NCI-H82 (cell line): ENCODE data around the gene KLF7.

ENCODE experiments used
- DNase-seq: peaks from one replicate; lab custom pipeline; 2025; lab: John Stamatoyannopoulos, UW

The KLF7 gene

DNA sequence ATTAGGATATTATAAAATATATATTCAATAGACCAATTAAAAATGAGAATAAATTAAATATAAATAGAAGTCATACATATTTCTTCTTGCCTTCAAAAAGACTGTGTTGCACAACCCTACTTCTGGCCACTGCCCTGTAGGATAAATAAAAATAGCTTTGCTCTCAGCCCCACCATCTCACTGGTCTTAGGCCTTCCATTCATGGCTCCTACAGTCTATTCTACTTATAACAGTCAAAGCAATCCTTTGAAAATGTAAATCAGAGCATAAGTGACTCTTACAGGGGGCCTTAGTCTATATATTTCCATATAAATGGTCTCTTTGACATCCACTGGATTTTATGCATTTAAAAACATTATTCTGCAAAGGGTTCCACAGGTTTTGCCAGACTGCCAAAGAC is 72.9 kb downstream of the KLF7 start:
- DNase-seq: no peak

DNA sequence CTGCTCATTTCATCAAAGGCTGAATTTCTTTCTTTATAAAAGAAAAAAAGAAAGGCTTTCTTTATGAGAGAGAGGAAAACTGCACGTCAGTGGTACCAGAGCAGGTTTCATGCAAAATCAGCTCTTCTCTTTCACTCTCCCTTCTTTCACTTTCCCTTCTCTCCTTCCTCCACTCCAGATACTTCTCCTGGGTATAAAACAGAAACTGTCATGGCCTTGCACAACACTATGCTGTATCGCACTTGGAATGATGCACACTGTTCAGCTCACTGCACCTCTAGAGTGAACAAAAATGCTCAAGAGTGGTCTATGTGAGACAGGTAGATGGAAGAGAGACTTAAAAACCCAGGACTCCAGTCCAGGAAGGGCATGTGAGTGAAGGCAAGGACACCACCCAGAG is 73.8 kb downstream of the KLF7 start:
- DNase-seq: no peak

DNA sequence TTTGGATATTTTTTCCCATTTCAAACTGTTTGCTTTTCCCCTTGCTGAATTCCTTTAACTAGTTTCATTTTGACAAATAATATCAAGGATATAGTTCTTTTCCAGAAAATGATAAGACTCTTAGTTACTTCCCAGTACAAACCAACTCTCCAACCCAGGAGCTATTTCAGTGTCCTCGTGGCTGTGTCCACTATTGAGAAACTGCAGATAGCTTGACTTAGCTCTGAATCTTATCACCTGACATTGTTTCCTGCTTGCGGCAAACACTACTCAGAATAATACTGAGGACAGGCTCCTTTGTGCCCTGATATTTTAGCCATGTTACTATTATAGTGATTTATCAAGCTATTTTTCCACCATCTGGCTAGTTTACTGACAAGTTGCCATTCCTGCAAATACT is 74.6 kb downstream of the KLF7 start:
- DNase-seq: no peak

DNA sequence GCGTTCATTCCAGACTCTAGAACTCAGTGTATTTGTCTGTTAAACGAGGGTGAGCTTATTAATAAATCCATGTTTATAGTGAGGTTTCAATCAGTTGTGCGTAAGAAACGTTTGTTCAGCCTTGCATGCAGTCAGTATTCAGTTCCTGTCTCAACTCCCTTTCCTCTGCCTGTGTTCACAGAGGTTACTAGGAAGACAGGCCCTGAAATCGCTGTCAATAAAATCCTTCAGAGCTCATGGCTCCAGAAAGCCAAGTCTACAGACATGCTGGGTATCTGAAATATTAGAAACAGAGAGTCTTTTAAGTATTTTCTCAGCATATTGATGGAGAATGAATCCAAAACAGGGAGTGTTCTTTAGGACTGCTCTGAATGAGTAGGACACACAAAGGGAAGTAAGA is 75.4 kb downstream of the KLF7 start:
- DNase-seq: no peak

DNA sequence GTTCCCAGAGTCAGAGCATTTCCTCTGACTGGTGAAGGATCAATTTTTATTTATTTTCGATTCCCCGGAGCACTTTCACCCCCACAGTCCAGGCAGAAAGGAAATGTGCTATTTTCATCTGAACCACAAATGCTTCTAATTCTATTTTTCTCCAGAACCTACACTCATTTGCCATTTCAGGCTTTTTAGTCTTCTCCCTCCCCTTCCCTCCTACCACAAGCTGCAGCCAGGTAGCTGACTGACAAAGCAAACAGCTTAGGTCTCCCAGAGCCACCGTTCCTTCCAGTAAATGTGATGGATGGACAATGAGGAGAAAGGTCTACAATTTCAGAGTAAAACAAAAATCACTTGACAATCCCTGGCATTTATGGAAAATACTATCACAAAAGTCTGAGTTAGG is 76.9 kb downstream of the KLF7 start:
- DNase-seq: no peak

DNA sequence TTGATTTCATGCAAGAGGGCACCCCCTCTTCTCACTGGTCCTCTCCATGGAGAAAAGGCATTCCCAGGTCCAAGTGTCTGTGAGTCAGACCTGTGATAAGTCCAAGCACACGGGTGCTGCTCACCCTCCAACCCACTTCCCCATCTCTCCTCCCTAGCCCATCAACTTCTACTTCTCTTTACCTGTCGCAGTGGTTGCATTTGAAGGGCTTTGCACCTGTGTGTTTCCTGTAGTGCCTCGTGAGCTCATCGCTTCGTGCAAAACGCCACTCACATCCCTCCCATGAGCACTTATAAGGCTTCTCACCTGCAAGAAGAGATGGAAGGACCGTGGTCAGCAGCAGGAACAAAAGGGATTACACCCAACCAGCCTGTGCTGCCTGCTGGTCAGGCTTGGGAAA is 77.5 kb downstream of the KLF7 start:
- peak; percentile 36 for DNase-seq

DNA sequence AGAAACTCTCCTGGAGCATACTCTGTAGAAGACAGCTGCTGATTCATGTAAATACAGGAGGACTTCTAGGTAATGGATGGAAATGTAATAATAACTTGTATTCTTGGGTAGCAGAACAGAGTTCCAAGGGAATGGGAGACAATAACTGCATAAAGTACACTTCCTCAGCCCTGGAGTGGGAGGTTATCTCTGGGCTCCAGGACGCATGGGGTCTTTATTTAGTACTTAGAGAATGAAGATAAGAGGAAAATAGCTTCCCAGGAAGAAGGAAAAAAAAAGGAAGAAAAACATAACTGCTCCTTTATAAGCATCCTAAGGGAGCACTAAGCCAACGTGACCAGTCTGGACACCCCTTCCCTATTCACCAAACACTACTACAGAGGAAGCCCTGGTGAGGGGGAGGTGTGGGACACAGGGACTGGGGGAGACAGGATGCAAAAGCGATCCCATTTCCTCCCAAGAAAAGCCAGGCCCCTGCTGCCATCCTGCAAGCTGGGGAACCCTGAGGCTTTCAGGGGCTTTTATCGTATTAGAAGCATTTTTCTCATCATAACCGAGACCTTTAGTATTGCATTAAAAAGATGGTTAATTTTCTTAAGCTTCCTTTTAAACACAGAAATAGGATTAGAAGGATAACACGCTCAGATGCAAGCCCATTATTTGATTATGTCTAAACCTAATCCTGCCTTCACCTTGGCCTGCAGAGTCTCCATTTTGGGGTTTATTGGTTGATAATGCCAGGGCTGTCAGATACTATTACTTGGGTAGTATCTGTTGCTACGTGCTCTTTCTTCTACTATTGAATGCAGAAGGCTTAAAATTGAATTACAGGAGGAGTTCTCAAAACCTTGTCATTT is 78.5 kb downstream of the KLF7 start:
- DNase-seq: peak; percentile 98

DNA sequence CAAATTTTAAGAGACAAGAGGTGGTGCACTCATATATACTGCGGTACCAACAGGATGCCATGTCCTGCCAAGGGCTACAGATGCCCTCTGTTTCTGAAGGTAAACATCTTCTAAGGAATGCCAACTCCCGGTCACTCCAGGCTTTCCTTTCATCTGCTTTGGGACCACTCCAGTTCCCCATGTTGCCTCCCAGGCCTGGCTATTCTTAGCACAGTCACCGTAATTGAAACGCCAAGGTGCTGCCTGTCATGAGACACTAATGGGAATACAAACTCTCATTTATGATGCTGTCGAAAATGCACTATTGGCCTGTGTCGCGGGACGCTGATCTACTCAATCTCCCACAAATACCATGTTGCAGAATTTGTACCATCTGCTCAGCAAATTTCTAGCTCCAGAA is 79.6 kb downstream of the KLF7 start:
- DNase-seq: no peak

DNA sequence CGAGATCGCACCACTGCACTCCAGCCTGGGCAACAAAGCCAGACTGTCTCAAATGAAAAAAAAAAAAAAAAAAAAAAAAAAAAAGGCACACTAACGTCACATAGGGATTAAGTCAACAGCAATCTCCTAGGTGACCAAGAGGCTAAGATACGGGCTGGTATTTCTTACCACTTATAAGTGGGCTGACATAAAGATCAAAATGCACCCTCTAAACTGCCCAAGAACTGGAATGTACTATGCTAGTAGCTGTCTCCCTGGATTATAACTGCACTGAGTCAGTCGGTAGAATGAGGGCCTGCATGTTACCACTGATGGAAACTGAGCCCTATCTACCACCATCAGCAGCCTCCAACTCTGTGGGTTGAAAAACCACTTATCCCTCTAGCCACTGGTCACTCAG is 80.6 kb downstream of the KLF7 start:
- DNase-seq: no peak

DNA sequence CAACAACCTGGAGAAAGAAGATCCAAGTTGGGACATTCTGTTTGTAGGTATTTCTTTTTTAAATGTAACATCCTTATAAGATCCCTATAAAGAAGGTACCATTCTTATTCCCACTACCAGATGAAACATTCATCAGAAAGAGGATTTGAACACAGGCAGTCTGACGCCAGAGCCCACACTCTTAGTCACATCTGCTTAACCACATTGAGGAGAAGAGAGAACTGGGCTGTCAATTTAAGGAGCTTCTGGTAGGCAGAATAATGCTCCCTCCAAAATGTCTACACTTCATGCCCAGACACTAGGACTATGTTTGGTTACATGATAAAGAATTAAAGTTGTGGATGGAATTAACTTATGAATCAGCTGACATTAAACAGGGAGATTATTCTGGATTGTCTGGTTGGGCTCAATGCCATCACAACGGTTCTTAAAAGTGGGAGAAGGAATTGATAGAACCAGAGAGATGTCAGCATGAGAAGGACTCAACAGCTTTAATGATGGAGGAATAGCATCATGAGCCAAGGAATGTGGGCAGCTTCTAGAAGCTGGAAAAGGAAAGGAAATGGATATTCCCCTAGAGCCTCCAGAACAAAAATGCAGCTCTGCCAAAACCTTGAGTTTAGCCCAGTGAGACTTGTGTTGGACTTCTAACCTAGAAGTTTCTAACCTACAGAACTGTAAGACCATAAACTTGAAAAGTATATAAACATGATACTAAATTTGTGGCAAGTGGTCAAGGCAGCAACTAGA is 82.2 kb downstream of the KLF7 start:
- peak; percentile 14 for DNase-seq

DNA sequence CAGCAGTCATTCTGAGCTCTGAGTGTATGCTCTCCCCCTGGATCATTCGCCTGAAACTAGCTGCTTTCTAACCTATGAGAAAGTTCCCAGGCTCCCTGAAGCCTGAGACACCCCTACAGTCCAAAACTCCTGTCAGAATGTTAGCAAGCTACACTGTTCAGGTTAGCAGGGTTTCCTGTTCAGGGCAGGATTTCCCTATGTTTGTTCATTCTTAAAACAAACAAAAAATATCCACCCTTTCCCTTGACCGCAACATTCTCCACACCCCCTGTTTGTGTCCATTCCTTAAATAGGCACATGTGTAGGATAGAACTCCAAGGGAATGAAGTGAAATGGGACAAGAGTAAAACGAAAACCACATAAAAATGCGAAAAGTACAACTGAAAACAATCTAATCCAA is 83.1 kb downstream of the KLF7 start:
- no peak for DNase-seq

DNA sequence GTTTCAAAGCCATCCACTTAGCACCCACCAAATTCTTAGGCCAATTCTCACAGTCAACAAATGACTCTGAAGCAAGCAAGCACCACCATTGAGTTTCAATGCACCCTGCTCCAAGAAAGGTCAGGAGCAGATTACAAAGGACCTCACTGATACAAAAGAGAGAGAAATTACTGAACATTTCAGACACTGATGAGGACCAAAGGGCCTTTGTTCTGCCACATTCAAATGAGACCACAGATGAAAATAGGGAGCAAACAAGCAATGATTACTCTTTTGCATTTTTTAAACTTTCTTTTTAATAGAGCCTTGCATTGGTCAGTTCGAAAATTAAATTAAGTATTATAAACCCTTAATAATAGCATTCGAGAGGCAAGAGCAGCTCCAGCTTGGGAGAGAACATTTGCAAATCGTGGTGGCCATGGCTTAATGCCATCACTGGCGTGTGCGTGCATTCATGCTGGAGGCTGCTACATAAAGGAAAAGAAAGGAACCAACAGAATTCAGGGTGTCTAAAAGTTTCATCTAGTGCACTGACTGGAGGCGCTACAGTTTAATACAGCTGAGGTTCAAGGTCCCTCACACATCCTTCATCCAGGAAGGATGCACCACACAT is 87.5 kb downstream of the KLF7 start:
- no peak for DNase-seq

DNA sequence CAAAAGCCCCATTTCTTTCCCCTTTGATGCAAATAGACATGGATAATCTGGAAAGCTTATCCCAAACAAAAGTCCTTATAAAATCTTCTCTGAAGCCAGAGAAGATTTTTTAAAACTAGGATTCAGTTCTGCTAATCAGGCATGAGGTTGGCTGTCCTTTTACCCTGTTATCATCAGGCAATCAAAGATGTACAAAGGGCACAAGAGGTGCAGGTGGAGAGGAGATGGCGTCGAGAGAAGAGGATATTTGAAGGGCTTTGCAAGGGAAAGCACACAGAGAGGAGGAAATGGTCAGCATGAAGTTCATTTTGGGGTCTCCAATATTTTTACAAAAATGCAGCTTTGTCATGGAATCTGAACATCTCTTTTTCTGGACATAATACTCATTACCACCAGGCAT is 88.5 kb downstream of the KLF7 start:
- no peak for DNase-seq

DNA sequence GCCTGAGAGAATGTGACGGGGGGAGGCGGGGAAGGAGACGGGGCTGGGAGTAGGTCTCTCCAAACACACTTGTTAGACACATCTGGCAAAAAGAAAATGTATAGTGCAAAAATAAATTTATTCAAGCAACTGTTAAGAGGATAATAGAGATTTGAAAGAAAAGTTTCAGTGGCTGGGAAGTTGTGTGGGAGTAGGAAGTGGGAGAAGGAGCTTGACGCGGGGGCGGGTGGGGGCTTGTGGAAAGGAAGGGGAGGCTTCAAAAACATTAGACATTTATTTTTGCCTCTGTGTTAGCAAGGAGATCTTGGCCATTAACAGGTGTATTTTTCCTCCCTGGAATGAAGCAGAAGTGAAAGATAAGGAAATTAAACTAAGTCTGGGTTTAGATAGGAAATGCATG is 90.3 kb downstream of the KLF7 start:
- no peak for DNase-seq

DNA sequence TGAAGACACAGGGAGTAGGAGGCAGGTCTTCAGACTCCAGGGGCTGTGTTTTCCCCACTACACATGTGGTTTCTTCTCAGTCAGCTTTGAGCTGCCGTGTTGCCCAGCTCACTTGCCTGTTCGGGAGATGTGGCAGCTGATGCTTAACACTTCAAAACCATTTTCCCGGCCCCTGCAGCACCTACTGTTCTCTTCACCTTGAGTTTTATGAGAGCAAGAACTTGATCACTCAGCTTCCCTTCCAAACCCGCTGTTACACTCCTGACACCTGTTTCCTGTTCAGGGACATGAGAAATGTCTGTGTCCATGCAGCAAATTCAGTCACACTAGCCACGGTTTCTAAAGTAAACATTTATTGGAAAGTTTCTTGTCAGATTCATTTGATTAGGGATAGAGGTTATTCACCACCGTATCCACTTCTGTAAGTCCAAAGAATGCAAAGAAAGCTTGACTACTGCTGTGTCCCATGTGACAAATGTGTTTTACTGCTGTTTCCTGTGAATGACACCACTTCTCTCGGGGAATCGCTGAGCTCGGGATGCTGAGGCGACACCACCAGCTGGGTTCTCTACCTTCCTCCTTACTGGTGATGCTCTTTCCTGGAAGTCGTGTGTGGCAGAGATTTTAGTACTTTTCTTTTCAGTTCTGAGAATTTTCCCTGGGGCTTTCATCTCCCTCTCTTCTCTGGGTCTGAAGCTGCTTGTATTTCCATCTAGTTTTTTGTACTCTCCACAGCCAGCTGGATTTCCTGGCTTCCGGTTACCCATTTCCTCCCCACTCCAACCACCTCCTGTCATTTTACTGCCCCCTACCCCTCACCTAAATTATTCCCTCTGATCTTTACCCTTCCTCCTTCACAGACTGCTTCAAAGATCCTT is 91.7 kb downstream of the KLF7 start:
- DNase-seq: peak; percentile 16

DNA sequence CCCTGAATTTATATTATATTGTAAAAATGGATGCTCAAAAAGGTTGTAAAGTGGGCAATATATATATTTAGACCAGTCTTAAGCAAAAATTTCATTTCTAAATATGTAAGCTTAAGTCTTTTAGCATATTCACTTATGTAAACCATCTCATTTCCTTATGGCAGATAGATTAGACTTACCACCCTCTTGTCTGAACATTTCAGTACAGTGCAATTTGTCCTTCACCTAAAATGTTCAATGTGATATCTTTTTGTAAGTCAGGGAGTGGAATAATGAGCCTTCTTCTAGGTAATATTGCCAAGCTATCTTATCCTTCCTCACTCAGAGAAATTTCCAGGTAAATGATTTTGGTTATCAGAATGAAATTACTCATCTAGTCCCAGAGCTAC is 92.3 kb downstream of the KLF7 start:
- no peak for DNase-seq

DNA sequence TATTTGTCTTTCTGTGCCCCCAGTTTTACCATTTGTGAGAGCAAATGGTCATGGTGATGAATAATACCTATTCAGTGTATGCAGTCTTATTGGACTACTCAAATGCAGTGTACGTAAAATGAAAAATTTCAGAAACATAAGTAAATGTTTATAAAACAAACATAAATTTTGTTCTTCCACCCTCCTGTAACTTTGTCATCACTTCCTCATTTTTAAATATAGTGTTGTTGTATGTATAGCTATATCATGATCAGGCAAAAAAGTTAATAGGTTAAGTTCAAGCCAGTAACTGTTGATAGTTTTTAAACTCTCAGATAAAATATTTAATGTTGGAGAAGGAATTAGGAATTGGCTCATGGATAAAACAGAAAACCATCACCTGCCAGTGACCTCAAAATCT is 93.2 kb downstream of the KLF7 start:
- DNase-seq: no peak

DNA sequence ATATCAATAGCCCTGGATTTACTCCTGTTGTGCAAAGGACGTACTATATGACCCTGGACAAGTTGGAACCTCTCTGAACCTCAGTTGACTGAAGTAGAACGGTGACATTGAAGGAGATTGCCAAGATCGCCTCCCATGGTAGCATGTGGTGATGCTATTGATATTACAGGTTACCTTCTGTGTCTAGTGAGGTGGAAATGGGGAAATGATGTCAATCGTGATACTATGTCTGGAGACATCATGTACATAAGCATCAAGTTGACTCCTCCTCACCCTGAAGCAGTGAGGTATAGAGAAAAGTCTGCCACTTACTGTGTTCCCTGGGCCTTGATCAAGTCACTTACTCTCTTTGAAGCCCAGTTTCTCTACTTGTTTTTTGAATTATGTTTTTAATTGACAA is 93.9 kb downstream of the KLF7 start:
- DNase-seq: peak; percentile 13

DNA sequence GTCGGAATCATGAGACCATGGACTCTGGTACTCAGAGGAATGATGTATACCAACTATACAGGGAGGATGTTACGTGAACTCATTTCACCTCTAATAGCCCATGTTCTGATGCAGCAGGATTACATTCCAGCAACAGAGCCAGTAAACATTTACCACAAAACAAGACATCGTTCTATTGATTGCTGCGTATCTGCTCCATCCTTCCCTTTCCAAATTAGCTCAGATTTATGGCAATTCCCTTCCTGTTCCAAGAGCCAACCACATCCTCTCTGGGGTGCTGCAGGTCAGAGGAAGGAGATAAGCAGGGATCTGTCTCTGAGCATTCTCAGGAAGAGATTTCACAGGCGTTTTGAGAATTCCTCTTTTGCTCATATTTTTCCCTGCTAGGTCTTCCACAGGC is 98.3 kb downstream of the KLF7 start:
- DNase-seq: no peak

DNA sequence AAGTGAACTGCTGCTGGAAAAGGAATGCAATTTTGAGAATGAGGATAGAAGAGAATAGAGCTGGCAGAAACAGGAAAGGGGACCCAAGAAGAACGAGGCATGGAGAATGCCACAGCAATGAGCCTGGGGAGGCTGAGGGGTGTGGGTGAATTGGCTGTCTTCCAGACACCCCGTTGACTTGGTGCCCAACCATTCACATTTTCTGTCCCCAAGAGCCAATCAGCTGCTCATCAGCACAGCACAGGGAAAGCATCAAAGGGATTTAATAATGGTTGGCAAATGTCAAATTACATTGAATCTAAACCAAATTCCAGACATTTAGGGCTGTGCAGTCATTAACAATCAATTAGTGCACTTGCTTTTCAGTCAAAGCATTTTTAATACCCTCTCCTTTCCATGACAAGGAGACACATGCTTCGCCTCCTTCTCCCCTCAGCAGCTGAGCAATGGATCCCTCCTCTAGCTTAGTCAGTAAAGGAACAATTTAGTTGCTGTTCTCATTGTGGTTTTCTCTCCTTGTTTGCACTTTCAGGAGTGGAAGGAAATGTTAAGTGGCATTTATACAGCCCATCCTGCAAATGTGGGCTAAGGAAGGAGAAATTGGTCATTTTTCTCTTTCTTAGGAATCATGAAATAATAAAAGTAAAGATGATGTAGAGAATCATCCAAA is 98.8 kb downstream of the KLF7 start:
- no peak for DNase-seq

DNA sequence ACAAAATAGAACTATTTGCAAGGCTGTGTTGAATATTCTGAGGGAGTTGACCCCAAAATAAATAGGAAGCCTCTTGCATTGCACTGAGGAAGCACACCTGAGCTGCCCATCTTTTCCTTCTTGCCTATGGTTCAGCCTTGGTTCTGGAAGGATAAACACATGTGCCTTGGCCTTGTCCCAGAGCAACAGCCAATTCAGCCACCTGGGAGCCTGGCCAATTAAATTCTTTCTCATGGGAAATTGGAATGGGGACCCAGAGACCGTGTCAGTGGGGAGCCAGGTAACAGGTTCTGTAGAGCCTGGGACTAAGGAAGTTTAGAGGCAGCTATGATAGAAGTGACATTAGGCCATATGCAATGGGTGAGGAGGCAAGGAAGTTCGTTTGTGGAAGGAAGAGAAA is 99.6 kb downstream of the KLF7 start:
- DNase-seq: no peak
